Natural killer cell (primary cell): Measurements from ENCODE around the gene RABEP2. TPM values are rescaled to one million over a fixed set of nuclear protein-coding genes. Genes with fewer than 3 reads are reported as not detected.

Experiments used
- ATAC-seq, 3 donors: fragments of 150-1000 bp in 2 of 3; fragments of 200-7000 bp in 1 of 3; cut with Tn5 transposase; 1 replicate in 1 of 3; 2 replicates in 2 of 3; pipeline ENCODE4 v1.10.0; 2021; ENCODE audit warnings: mild to moderate bottlenecking in 2 of 3, moderate library complexity in 2 of 3
- DNase-seq, 2 donors: peaks; one replicate each; pipeline versions ENCODE4 v3.0.0 to v3.0.0-alpha.2; 2013 to 2021; ENCODE audit warnings: mixed read lengths in 1 of 2
- H3K27ac ChIP-seq: one replicate; pipeline ENCODE4 v1.5.1; 2013; ENCODE audit warnings: mild to moderate bottlenecking, low read length
- H3K27me3 ChIP-seq: one replicate; pipeline ENCODE4 v1.6.1; 2013; ENCODE audit warnings: low read length; ENCODE audit not compliant: control insufficient read depth, insufficient read depth
- H3K36me3 ChIP-seq: one replicate; pipeline ENCODE4 v1.6.1; 2013; ENCODE audit warnings: low read length; ENCODE audit not compliant: control insufficient read depth, insufficient read depth
- H3K4me1 ChIP-seq: one replicate; pipeline ENCODE4 v1.6.1; 2013; ENCODE audit warnings: low read length; ENCODE audit not compliant: control insufficient read depth, insufficient read depth
- H3K4me3 ChIP-seq: one replicate; pipeline ENCODE4 v1.5.1; 2013; ENCODE audit warnings: low read length
- H3K9me3 ChIP-seq: one replicate; pipeline ENCODE4 v1.6.1; 2013; ENCODE audit warnings: low read length; ENCODE audit not compliant: control insufficient read depth, insufficient read depth
- H3K27ac Mint-ChIP-seq, 2 donors: one replicate each; pipeline ENCODE4 v1.8.0; 2022; ENCODE audit warnings: mild to moderate bottlenecking in 2 of 2, mixed read lengths in 2 of 2, moderate library complexity in 1 of 2
- H3K27me3 Mint-ChIP-seq, 2 donors: one replicate each; pipeline ENCODE4 v1.8.0; 2022; ENCODE audit warnings: low read depth in 2 of 2, mixed read lengths in 2 of 2
- H3K36me3 Mint-ChIP-seq: one replicate; pipeline ENCODE4 v1.8.0; 2022; ENCODE audit warnings: mixed read lengths
- H3K4me1 Mint-ChIP-seq, 2 donors: one replicate each; pipeline ENCODE4 v1.8.0; 2022; ENCODE audit warnings: mixed read lengths in 2 of 2
- H3K4me3 Mint-ChIP-seq: one replicate; pipeline ENCODE4 v1.8.0; 2022; ENCODE audit warnings: mild to moderate bottlenecking, moderate library complexity, mixed read lengths
- H3K9me3 Mint-ChIP-seq, 2 donors: one replicate each; pipeline ENCODE4 v1.8.0; 2022; ENCODE audit warnings: mixed read lengths in 2 of 2
- WGBS: methylation state at CpG from one replicate; pipeline ENCODE4 v1.1.7; 2013; ENCODE audit warnings: missing lambda C conversion rate; ENCODE audit not compliant: insufficient coverage; 5-methylcytosine and 5-hydroxymethylcytosine counted together
- intact Hi-C: fragments of 100-400 bp; cut with micrococcal nuclease; formaldehyde crosslinking; loops from one replicate; pipeline ENCODE4 v1.14.2; 2022
- total RNA-seq, 4 donors: library from RNA; stranded (reverse); fragments of 120-200 nt in 1 of 4; gene quantifications; one replicate each; pipeline versions ENCODE4 v1.2.3 to v1.2.4, GENCODE V29; 2013 to 2022
- TF ChIP-seq, protein P1 (sequence below): fragments of 200-600 bp; IDR thresholded peaks from one replicate; pipeline ENCODE4 v1.8.0; 2022; ENCODE audit warnings: antibody characterized with exemption

Gene RABEP2
- total RNA-seq, 3 donors from 2014 or later (not counting 1 experiment from before 2014, with no cell fraction given): 53.4 to 63.4 (median 60.1) TPM

DNA sequence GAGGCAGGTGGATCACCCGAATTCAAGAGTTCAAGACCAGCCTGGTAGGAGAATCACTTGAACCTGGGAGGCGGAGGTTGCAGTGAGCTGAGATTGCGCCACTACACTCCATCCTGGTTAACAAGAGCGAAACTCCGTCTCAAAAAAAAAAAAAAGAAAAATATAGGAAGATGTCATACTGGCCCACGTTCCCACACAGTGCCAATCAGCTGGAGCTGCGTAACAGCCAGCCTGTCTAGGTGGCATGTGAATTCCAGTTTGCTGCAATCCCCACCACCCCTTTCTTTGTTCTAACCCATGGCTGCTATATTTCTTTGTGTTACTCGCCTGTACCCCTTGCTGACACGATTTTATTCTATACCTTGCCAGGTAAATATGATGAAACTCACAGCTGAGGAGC is 33.2 kb upstream of the RABEP2 start:
- TF ChIP-seq, protein P1, sequence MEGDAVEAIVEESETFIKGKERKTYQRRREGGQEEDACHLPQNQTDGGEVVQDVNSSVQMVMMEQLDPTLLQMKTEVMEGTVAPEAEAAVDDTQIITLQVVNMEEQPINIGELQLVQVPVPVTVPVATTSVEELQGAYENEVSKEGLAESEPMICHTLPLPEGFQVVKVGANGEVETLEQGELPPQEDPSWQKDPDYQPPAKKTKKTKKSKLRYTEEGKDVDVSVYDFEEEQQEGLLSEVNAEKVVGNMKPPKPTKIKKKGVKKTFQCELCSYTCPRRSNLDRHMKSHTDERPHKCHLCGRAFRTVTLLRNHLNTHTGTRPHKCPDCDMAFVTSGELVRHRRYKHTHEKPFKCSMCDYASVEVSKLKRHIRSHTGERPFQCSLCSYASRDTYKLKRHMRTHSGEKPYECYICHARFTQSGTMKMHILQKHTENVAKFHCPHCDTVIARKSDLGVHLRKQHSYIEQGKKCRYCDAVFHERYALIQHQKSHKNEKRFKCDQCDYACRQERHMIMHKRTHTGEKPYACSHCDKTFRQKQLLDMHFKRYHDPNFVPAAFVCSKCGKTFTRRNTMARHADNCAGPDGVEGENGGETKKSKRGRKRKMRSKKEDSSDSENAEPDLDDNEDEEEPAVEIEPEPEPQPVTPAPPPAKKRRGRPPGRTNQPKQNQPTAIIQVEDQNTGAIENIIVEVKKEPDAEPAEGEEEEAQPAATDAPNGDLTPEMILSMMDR: no peak
- Mint-ChIP-seq H3K36me3 (peaks cover 15% of the 10 kb centered on the region), H3K9me3 (no peaks in the 10 kb centered on the region), H3K27ac (no peak overlapping the region), H3K27me3 (no peaks in the 10 kb centered on the region), H3K4me3 (no peak overlapping the region), H3K4me1 (peaks cover under 1 to 10% of the 10 kb centered on the region in 2 donors)
- peaks cover 2% of the 10 kb centered on the region for H3K4me1 ChIP-seq
- WGBS: 95% methylated on average over 9 of the region's 9 CpGs
- no peaks in the 10 kb centered on the region for H3K27me3 ChIP-seq
- H3K9me3 ChIP-seq: no peaks in the 10 kb centered on the region
- intact Hi-C loops: no loop called here
- ATAC-seq (no peak), DNase-seq (no peak)
- H3K27ac ChIP-seq: no peak overlapping the region
- H3K4me3 ChIP-seq: no peak overlapping the region
- H3K36me3 ChIP-seq: peaks cover 64% of the 10 kb centered on the region

DNA sequence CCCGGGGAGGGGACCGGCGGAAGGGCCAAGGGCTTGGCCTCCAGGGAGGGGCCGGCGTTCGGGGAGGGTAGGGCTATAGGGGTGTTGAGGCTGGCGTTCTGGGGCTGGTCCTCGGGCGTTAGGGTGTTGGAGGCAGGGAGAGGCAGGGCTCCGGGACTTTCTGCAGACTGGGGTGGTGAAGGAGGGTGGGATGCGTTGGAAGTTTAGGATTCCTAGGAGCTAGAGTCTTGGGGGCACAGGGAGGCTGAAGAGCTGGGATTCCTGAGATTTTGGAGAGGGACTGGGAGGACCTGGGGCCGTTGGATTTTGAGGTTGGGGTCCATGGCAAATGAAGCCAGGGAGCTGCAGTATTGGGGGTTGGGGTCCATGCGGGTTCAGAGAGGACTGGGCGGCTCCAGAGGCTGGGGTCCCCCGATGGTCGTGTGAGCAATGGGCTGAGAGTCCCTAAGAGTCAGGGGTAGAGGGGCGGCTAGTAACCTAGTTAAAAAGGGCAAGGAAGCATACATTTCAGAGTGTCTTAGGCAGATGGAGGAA is 26.4 kb upstream of the RABEP2 start:
- H3K9me3 Mint-ChIP-seq: no peaks in the 10 kb centered on the region
- H3K4me3 ChIP-seq: peak overlapping the region; percentile 79
- H3K27me3 ChIP-seq: no peaks in the 10 kb centered on the region
- ATAC-seq (no peak), DNase-seq (no peak)
- H3K36me3 Mint-ChIP-seq: peaks cover 2% of the 10 kb centered on the region
- TF ChIP-seq, protein P1: no peak
- H3K27me3 Mint-ChIP-seq: no peaks in the 10 kb centered on the region
- peak overlapping the region; percentile 62 for H3K27ac ChIP-seq
- peak overlapping the region; percentile 89 for H3K4me3 Mint-ChIP-seq
- peaks cover 18 to 22% of the 10 kb centered on the region in 2 donors for H3K4me1 Mint-ChIP-seq
- no peaks in the 10 kb centered on the region for H3K9me3 ChIP-seq
- 3% methylated on average over 17 of the region's 17 CpGs for WGBS
- H3K27ac Mint-ChIP-seq: peak overlapping the region; percentile 82 to 96
- H3K4me1 ChIP-seq: peaks cover 25% of the 10 kb centered on the region
- H3K36me3 ChIP-seq: peaks cover 30% of the 10 kb centered on the region
- intact Hi-C loops: loop anchor here (2.0 kb wide), 1 partner anchor 27 kb away; the partner anchor contains the start of gene RABEP2

DNA sequence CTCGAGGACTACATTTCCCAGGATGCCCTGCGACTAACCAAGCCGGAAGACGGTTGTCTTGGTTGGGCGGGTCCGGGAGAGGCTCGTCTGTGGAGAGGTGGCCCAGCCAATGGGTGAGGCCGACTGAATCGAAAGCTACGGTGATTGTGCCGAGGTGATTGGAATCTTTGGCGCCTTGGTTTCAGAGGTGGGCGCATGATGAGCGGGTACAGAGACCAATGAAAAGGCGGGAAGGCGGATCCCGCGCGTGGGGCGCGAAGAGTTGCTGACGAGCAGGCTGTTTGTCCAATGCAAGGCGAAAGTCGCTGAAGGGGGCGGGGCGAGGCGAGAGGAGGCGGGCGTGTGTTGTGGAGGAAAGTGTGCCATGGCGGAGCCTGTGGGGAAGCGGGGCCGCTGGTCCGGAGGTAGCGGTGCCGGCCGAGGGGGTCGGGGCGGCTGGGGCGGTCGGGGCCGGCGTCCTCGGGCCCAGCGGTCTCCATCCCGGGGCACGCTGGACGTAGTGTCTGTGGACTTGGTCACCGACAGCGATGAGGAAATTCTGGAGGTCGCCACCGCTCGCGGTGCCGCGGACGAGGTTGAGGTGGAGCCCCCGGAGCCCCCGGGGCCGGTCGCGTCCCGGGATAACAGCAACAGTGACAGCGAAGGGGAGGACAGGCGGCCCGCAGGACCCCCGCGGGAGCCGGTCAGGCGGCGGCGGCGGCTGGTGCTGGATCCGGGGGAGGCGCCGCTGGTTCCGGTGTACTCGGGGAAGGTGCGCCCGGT is 25.8 kb upstream of the RABEP2 start, which contains the start of gene NFATC2IP:
Gene NFATC2IP (plus strand): TSS at position 290 of the 762 bp plus-strand sequence. CDS start 75 bp downstream, at position 365.
- WGBS: under 1% methylated on average over 79 of the region's 79 CpGs
- H3K4me1 ChIP-seq: peaks cover 29% of the 10 kb centered on the region
- peak; percentile 92 to 98 (median 93) for ATAC-seq
- Mint-ChIP-seq H3K36me3 (no peaks in the 10 kb centered on the region), H3K4me3 (peak within 1 kb of the TSS; percentile 89), H3K27me3 (no peaks in the 10 kb centered on the region), H3K27ac (peak within 1 kb of the TSS; percentile 82 to 96), H3K4me1 (peaks cover 20 to 25% of the 10 kb centered on the region in 2 donors), H3K9me3 (no peaks in the 10 kb centered on the region)
- H3K4me3 ChIP-seq: peak within 1 kb of the TSS; percentile 79
- no peaks in the 10 kb centered on the region for H3K27me3 ChIP-seq
- peak within 1 kb of the TSS; percentile 67 for H3K27ac ChIP-seq
- peak; percentile 99 to 100 for DNase-seq
- H3K36me3 ChIP-seq: peaks cover 27% of the 10 kb centered on the region
- TF ChIP-seq, protein P1: no peak
- no peaks in the 10 kb centered on the region for H3K9me3 ChIP-seq
- intact Hi-C loops: loop anchor here (2.0 kb wide), 1 partner anchor 26 kb away; the partner anchor contains the start of gene RABEP2
